ENCODE data around the gene GALNT12.
A peak's percentile ranks its signal among the peaks of the same experiment; 100 is the strongest.

Gene GALNT12

GRCh38 chr9:98881836-98882568 lies 74.5 kb downstream of the GALNT12 start:
- TF ChIP-seq, protein P1, sequence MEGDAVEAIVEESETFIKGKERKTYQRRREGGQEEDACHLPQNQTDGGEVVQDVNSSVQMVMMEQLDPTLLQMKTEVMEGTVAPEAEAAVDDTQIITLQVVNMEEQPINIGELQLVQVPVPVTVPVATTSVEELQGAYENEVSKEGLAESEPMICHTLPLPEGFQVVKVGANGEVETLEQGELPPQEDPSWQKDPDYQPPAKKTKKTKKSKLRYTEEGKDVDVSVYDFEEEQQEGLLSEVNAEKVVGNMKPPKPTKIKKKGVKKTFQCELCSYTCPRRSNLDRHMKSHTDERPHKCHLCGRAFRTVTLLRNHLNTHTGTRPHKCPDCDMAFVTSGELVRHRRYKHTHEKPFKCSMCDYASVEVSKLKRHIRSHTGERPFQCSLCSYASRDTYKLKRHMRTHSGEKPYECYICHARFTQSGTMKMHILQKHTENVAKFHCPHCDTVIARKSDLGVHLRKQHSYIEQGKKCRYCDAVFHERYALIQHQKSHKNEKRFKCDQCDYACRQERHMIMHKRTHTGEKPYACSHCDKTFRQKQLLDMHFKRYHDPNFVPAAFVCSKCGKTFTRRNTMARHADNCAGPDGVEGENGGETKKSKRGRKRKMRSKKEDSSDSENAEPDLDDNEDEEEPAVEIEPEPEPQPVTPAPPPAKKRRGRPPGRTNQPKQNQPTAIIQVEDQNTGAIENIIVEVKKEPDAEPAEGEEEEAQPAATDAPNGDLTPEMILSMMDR (IDR thresholded peaks at IDR 0.05; ENCODE audit: low read depth, low read length), result no peak
- DNase-seq (ENCODE audit: extremely low read depth, low read depth), result no peak

GRCh38 chr9:98882569-98882923 lies 75.1 kb downstream of the GALNT12 start:
- TF ChIP-seq, protein P1 (IDR thresholded peaks at IDR 0.05; ENCODE audit: low read depth, low read length), result no peak
- DNase-seq (ENCODE audit: extremely low read depth, low read depth), result no peak

DNA sequence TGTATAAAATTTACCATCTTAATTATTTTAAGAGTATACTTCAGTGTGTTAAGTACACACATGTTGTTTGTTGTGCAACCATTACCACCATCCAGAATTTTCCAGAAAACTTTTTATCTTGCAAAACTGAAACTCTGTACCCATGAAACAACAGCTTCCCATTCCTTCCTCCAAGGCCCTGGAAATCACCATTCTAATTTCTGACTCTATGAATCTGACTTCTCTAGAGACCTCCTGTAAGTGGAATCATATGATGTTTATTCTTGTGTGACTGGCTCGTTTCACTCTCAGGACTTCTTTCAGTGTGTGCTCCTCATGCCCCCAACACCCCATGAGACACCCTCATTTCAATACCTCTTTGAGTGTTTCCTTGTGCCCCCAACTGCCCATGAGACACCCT lies 75.8 kb downstream of the GALNT12 start:
- DNase-seq (ENCODE audit: extremely low read depth, low read depth), result no peak
- TF ChIP-seq, protein P1 (IDR thresholded peaks at IDR 0.05; ENCODE audit: low read depth, low read length), result no peak

DNA sequence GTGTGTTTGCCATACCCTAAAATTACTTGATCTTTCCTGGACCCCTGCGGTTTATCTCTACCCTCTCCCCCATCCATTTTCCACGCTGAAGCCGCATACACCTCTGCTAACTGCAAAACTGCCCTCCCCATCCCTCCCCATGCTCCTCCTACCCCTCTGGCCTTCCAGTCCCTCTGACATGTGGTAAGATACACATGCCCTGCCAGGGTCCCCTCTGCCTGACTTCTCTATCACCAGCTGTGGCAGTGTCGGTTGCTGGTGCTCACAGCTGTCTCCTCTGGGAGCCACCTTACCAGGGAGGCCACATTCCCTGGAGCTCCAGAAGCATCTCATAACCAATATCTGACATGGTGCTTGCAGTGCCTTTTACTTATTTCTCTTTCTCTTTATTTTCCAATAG lies 77.4 kb downstream of the GALNT12 start:
- no peak for DNase-seq (ENCODE audit: extremely low read depth, low read depth)
- TF ChIP-seq, protein P1 (IDR thresholded peaks at IDR 0.05; ENCODE audit: low read depth, low read length), result no peak

DNA sequence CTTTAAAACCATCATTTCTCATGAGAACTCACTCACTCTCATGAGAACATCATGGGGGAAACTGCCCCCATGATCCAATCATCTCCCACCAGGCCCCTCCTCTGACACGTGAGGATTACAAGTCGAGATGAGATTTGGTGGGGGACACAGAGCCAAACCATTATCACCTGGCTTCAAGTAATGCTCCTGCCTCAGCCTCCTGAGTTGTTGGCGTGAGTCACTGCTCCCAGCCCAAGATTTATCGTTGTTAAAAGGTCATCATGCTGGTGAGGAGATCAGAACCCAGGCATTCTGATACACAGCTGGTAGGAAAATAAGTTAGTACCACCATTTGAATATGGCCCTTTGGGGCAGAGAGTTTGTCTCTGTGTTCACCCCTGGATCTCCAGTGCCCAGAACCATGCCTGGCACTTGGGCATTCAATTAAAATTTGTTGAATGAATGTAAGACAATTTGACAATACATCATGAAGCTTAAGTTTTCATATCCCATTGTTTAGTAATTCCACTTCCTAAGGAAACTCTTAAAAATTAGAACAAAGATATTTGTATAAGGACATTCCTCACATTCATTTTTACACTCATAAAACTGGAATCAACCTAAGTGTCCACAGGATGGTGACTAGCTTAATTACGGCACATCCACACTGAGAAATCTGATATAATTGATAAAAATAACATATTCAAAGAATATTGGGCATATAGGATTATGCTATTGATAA lies 78.3 kb downstream of the GALNT12 start:
- TF ChIP-seq, protein P1 (IDR thresholded peaks at IDR 0.05; ENCODE audit: low read depth, low read length), result no peak
- DNase-seq (ENCODE audit: extremely low read depth, low read depth), result no peak

GRCh38 chr9:98886691-98887229 lies 79.3 kb downstream of the GALNT12 start:
- peak; percentile 73 for DNase-seq (ENCODE audit: extremely low read depth, low read depth)
- TF ChIP-seq, protein P1 (IDR thresholded peaks at IDR 0.05; ENCODE audit: low read depth, low read length), result no peak

DNA sequence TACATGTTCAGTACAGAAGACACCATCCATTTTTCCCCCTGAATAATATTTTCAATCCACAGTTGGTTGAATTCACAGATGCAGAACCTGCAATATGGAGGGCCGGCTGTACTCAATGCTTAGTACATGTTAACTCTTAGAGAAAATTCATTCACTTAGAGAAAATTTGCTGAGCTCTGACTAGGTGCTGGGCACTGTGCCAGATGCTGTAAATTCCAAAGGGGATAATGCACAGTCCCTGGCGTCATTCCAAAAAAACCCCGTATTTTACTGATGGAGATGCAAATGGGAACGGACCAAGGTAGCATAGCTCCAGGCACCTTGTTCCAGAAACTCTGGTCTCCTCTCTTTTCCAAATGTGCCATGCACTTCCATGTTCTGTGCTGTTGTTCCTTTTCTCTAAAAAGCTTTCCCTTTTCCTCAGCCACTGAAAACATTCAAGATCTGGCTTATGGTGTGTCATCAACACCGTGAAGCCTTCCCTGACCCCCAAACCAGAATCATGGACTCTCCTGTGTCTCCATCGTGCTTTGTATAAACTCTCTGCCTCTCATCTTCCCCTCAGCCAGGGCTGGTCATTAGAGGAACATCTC lies 80.5 kb downstream of the GALNT12 start:
- TF ChIP-seq, protein P1 (IDR thresholded peaks at IDR 0.05; ENCODE audit: low read depth, low read length), result no peak
- no peak for DNase-seq (ENCODE audit: extremely low read depth, low read depth)
